HepG2 (cell line): ENCODE results near the gene GCLC. TPM values are rescaled to one million over a fixed set of nuclear protein-coding genes. Genes with fewer than 3 reads are reported as not detected.

ENCODE experiments used
- ATAC-seq: fragments of 200-7000 bp; cut with Tn5 transposase; 3 replicates; pipeline ENCODE4 v1.9.1; 2020; ENCODE audit warnings: mild to moderate bottlenecking, moderate library complexity
- BruUV-seq: library from RNA; stranded (reverse); fragments of 400-500 nt; replicated peaks from 2 replicates; lab custom pipeline; 2021; lab: Mats Ljungman, UMichigan
- CTCF ChIA-PET: fragments of 300-600 bp; formaldehyde crosslinking; extraction: SDS; loops from one replicate; lab custom pipeline; 2021; ENCODE audit warnings: low total read pairs, inconsistent platforms, low intra/inter-chr PET ratio; lab: Yijun Ruan, JAX
- POLR2A ChIA-PET: fragments of 350-600 bp; sonication (Branson Sonifier 250); formaldehyde crosslinking; loops from one replicate; lab custom pipeline; 2020; ENCODE audit warnings: antibody characterized with exemption, inconsistent platforms; lab: Yijun Ruan, JAX
- DNase-seq: peaks from one replicate; pipeline ENCODE4 v3.0.0-alpha.2; 2015; ENCODE audit warnings: low spot score
- FAIRE-seq: peaks from 3 replicates; lab custom pipeline; 2011; peaks lifted over from hg19 to GRCh38; lab: Jason Lieb, UNC
- H2AFZ ChIP-seq: one replicate; pipeline ENCODE4 v1.6.1; 2011; ENCODE audit warnings: low read length, inconsistent platforms
- H3K27ac ChIP-seq: fragments of 300-600 bp; 3 replicates; pipeline ENCODE4 v1.8.0; 2011; ENCODE audit warnings: mixed run types, mild to moderate bottlenecking, mixed read lengths, low read length, inconsistent platforms; ENCODE audit not compliant: insufficient read depth; ENCODE audit errors: extremely low read length
- H3K27me3 ChIP-seq, 2 experiments: fragments of 200-600 bp in 1 of 2; 2 replicates in 1 of 2; 3 replicates in 1 of 2; pipeline versions ENCODE4 v1.6.0 to v1.8.0; 2011; ENCODE audit warnings: low read length in 2 of 2, mild to moderate bottlenecking in 2 of 2, moderate library complexity in 2 of 2, inconsistent platforms in 1 of 2; ENCODE audit not compliant: insufficient read depth in 2 of 2, control insufficient read depth in 1 of 2
- H3K36me3 ChIP-seq, 2 experiments: fragments of 200-600 bp in 1 of 2; replicated peaks in 1 of 2; 2 replicates in 1 of 2; 3 replicates in 1 of 2; pipeline versions ENCODE4 v1.5.1 to v1.8.0; 2011; ENCODE audit warnings: low read length in 2 of 2, inconsistent platforms in 1 of 2; ENCODE audit not compliant: insufficient read depth in 2 of 2, control insufficient read depth in 1 of 2
- H3K4me1 ChIP-seq: 2 replicates; pipeline ENCODE4 v1.5.1; 2012; ENCODE audit warnings: low read length, inconsistent platforms; ENCODE audit not compliant: insufficient read depth
- H3K4me2 ChIP-seq: 2 replicates; pipeline ENCODE4 v1.6.0; 2011; ENCODE audit warnings: low read depth, low read length, inconsistent platforms
- H3K4me3 ChIP-seq, 3 experiments: fragments of 200-600 bp in 1 of 3; sonication (generic), shearing (Covaris generic) in 1 of 3; replicated peaks in 1 of 3; 2 replicates each; pipeline ENCODE4 v1.5.1; 2011 to 2016; ENCODE audit warnings: low read length in 3 of 3, inconsistent platforms in 2 of 3, low read depth in 2 of 3, mild to moderate bottlenecking in 2 of 3, control low read depth in 1 of 3, mixed read lengths in 1 of 3; ENCODE audit not compliant: insufficient read depth in 1 of 3
- H3K79me2 ChIP-seq: one replicate; pipeline ENCODE4 v1.6.1; 2011; ENCODE audit warnings: low read length, inconsistent platforms; ENCODE audit not compliant: insufficient read depth
- H3K9ac ChIP-seq: 2 replicates; pipeline ENCODE4 v1.6.0; 2011; ENCODE audit warnings: mild to moderate bottlenecking, low read depth, low read length, inconsistent platforms; ENCODE audit not compliant: insufficient read depth
- H3K9me3 ChIP-seq: 2 replicates; pipeline ENCODE4 v1.5.1; 2012; ENCODE audit warnings: mild to moderate bottlenecking, low read length
- H4K20me1 ChIP-seq: 2 replicates; pipeline ENCODE4 v1.6.0; 2011; ENCODE audit warnings: inconsistent platforms, mild to moderate bottlenecking, low read length, moderate library complexity; ENCODE audit not compliant: insufficient read depth
- AKNA ChIP-seq: sonication (generic); formaldehyde crosslinking; IDR thresholded peaks from 2 replicates; pipeline ENCODE4 v1.4.0; 2020; ENCODE audit warnings: missing genetic modification reagents, borderline replicate concordance
- FOXP1 ChIP-seq, 2 experiments: fragments of 450-650 bp in 1 of 2; IDR thresholded peaks; 2 replicates each; pipeline ENCODE4 v1.6.1; 2017 to 2018; ENCODE audit warnings: antibody characterized with exemption in 1 of 2
- RARG ChIP-seq: sonication (generic); formaldehyde crosslinking; IDR thresholded peaks from 2 replicates; pipeline ENCODE4 v1.4.0; 2020; ENCODE audit warnings: low read depth, mild to moderate bottlenecking, missing genetic modification reagents
- RNF219 ChIP-seq: sonication (generic); formaldehyde crosslinking; IDR thresholded peaks from 2 replicates; pipeline ENCODE4 v1.5.0; 2020; ENCODE audit warnings: mild to moderate bottlenecking, missing genetic modification reagents
- RORA ChIP-seq: sonication (generic); formaldehyde crosslinking; IDR thresholded peaks from 2 replicates; pipeline ENCODE4 v1.5.0; 2020; ENCODE audit warnings: mild to moderate bottlenecking, missing genetic modification reagents, moderate library complexity
- SOX13 ChIP-seq, 3 experiments: fragments of 450-650 bp in 1 of 3; sonication (generic) in 1 of 3; formaldehyde crosslinking in 1 of 3; IDR thresholded peaks in 2 of 3; conservative IDR thresholded peaks in 1 of 3; 2 replicates each; pipeline versions ENCODE4 v1.5.0 to v1.6.1; 2016 to 2020; ENCODE audit warnings: antibody characterized with exemption in 1 of 3, mild to moderate bottlenecking in 1 of 3, missing compliant biosample characterization in 1 of 3, missing genetic modification reagents in 1 of 3, moderate library complexity in 1 of 3
- SOX6 ChIP-seq, 2 experiments: fragments of 450-650 bp in 1 of 2; sonication (generic) in 1 of 2; formaldehyde crosslinking in 1 of 2; IDR thresholded peaks; 2 replicates each; pipeline versions ENCODE4 v1.4.0 to v1.6.1; 2017 to 2020; ENCODE audit warnings: antibody characterized with exemption in 1 of 2, mild to moderate bottlenecking in 1 of 2, missing genetic modification reagents in 1 of 2
- TSC22D2 ChIP-seq: sonication (generic); formaldehyde crosslinking; IDR thresholded peaks from 2 replicates; pipeline ENCODE4 v1.5.1; 2020; ENCODE audit warnings: missing genetic modification reagents, mild to moderate bottlenecking, borderline replicate concordance
- WIZ ChIP-seq: sonication (generic); formaldehyde crosslinking; IDR thresholded peaks from 2 replicates; pipeline ENCODE4 v1.5.1; 2020; ENCODE audit warnings: mild to moderate bottlenecking, missing genetic modification reagents
- ZNF670 ChIP-seq: sonication (generic); formaldehyde crosslinking; IDR thresholded peaks from 2 replicates; pipeline ENCODE4 v1.8.0; 2022; ENCODE audit warnings: mild to moderate bottlenecking, missing genetic modification reagents, borderline replicate concordance
- ZNF784 ChIP-seq: sonication (generic); formaldehyde crosslinking; IDR thresholded peaks from 2 replicates; pipeline ENCODE4 v1.5.1; 2020; ENCODE audit warnings: missing genetic modification reagents, mild to moderate bottlenecking, borderline replicate concordance
- ZNF788 ChIP-seq: sonication (generic); formaldehyde crosslinking; IDR thresholded peaks from 2 replicates; pipeline ENCODE4 v1.5.0; 2020; ENCODE audit warnings: mild to moderate bottlenecking, missing genetic modification reagents, borderline replicate concordance
- ZZZ3 ChIP-seq: sonication (generic); formaldehyde crosslinking; IDR thresholded peaks from 2 replicates; pipeline ENCODE4 v1.4.0; 2020; ENCODE audit warnings: missing genetic modification reagents, mild to moderate bottlenecking, borderline replicate concordance
- WGBS: methylation state at CpG from one replicate; pipeline ENCODE4 v1.1.6; 2017; ENCODE audit warnings: low lambda C conversion rate; 5-methylcytosine and 5-hydroxymethylcytosine counted together
- in situ Hi-C: cut with HindIII; loops from 2 replicates; pipeline ENCODE4 v1.10.0; 2017; ENCODE audit warnings: low pct_unique_long_range_greater_than_20kb; ENCODE audit not compliant: extremely low pct_ligation_motif_present
- intact Hi-C: fragments of 100-400 bp; cut with micrococcal nuclease; formaldehyde crosslinking; loops from one replicate; pipeline ENCODE4 v1.10.0; 2022; ENCODE audit not compliant: unreplicated experiment
- polyA plus RNA-seq, 8 experiments: library from polyadenylated mRNA; depleted of rRNA in 3 of 8; stranded (reverse) in 7 of 8; unstranded in 1 of 8; fragments of >200 nt; fragmentation: Illumina TruSeq in 4 of 8; extraction: Trizol in 4 of 8; gene quantifications; 2 replicates each; pipeline versions ENCODE4 v1.2.1 to v1.2.3, GENCODE V29; 2011 to 2016; ENCODE audit warnings: low read depth in 4 of 8, missing spikeins in 1 of 8, mixed read lengths in 1 of 8; ENCODE audit not compliant: insufficient read depth in 1 of 8
- total RNA-seq, 5 experiments: library from RNA; depleted of rRNA; stranded (reverse); fragments of >200 nt; fragmentation: Illumina TruSeq; extraction: Trizol; gene quantifications; 2 replicates each; pipeline ENCODE4 v1.2.3, GENCODE V29; 2016; ENCODE audit warnings: low read depth in 1 of 5

Gene GCLC
- total and polyA plus RNA-seq, 2 of the 13 experiments (the other 11 are each of a cell fraction or from before 2014, with no cell fraction given): 35.3 to 84.6 TPM

GRCh38 chr6:53483423-53484353 lies 61.2 kb downstream of the GCLC start:
- Histone ChIP-seq H3K9ac (no peak overlapping the region), H3K27ac (no peak overlapping the region), H4K20me1 (no peaks in the 10 kb centered on the region), H3K4me2 (peak overlapping the region; percentile 30), H3K9me3 (no peaks in the 10 kb centered on the region), H3K4me3 (no peak overlapping the region), H3K79me2 (no peaks in the 10 kb centered on the region), H3K36me3 (no peaks in the 10 kb centered on the region), H2AFZ (no peak overlapping the region), H3K27me3 (peaks cover 0 to 3% of the 10 kb centered on the region in 2 experiments; a peak in 2 of 5 replicates), H3K4me1 (peaks cover 17% of the 10 kb centered on the region)
- WGBS: 37% methylated on average over 10 of the region's 10 CpGs
- DNase-seq: peak; percentile 26
- ChIA-PET POLR2A (no interaction called here), CTCF (interaction anchor here (1.1 to 5.6 kb wide), 9 partner anchors 46 to 820 kb away, joined by 3 to 179 read pairs (median 5); partner anchors contain the start of gene GSTA4)
- no TSS peak for BruUV-seq
- peak; percentile 76 for ATAC-seq
- in situ Hi-C loops (loop anchor here (5.0 kb wide), 2 partner anchors 306 to 381 kb away; no protein-coding TSS in a partner anchor), intact Hi-C loops (loop anchor here (1.0 to 10.0 kb wide), 8 partner anchors 46 to 1077 kb away; partner anchors contain the start of gene GSTA4)
- FAIRE-seq: no peak
- TF ChIP-seq SOX6 (IDR thresholded peaks at IDR 0.05): no peak
- TF ChIP-seq SOX6 (CRISPR knock-in tag; IDR thresholded peaks at IDR 0.05): no peak
- no peak for TF ChIP-seq SOX13 (IDR thresholded peaks at IDR 0.05)
- TF ChIP-seq SOX13 (CRISPR knock-in tag; conservative IDR thresholded peaks at IDR 0.05 in 1 of 2, IDR thresholded peaks at IDR 0.05 in 1 of 2): no peak
- TF ChIP-seq WIZ: 0 out of 2 replicates have a peak, but pooled peaks have one; percentile 23
- TF ChIP-seq ZNF670 (CRISPR knock-in tag): no peak
- no peak for TF ChIP-seq ZNF788
- no peak for TF ChIP-seq RNF219
- no peak for TF ChIP-seq ZZZ3 (CRISPR knock-in tag)
- no peak for TF ChIP-seq RORA (CRISPR knock-in tag)
- no peak for TF ChIP-seq FOXP1 (IDR thresholded peaks at IDR 0.05)
- no peak for TF ChIP-seq FOXP1 (CRISPR knock-in tag; IDR thresholded peaks at IDR 0.05)
- no peak for TF ChIP-seq TSC22D2 (CRISPR knock-in tag)
- no peak for TF ChIP-seq ZNF784 (CRISPR knock-in tag)
- no peak for TF ChIP-seq RARG (CRISPR knock-in tag)
- TF ChIP-seq AKNA (CRISPR knock-in tag): no peak
